K562 (cell line): Measurements from ENCODE around the gene FGGY. TPM values are rescaled to one million over a fixed set of nuclear protein-coding genes. Genes with fewer than 3 reads are reported as not detected.

Source experiments
- ATAC-seq: fragments of 200-7000 bp; cut with Tn5 transposase; 3 replicates; pipeline ENCODE4 v1.9.1; 2020; ENCODE audit warnings: moderate library complexity
- BruUV-seq: library from RNA; stranded (reverse); fragments of 400-500 nt; replicated peaks from 2 replicates; lab custom pipeline; 2021; lab: Mats Ljungman, UMichigan
- CTCF ChIA-PET: fragments of 300-600 bp; formaldehyde crosslinking; extraction: SDS; loops from one replicate; lab custom pipeline; 2021; ENCODE audit warnings: low intra/inter-chr PET ratio; lab: Yijun Ruan, JAX
- POLR2A ChIA-PET: fragments of 300-600, 350-650 bp; sonication (Branson Sonifier 250); formaldehyde crosslinking; extraction: SDS; loops from one replicate; lab custom pipeline; 2021; ENCODE audit warnings: antibody characterized with exemption, inconsistent platforms; lab: Yijun Ruan, JAX
- DNase-seq, 4 experiments: peaks; one replicate each; pipeline versions ENCODE4 v3.0.0 to v3.0.0-alpha.2; 2011 to 2018; ENCODE audit warnings: low spot score in 3 of 4, mixed read lengths in 3 of 4; ENCODE audit errors: extremely low read depth in 1 of 4
- FAIRE-seq: peaks from 2 replicates; lab custom pipeline; 2011; peaks lifted over from hg19 to GRCh38; lab: Jason Lieb, UNC
- H2AFZ ChIP-seq: 2 replicates; pipeline ENCODE4 v1.6.0; 2011; ENCODE audit warnings: low read depth, low read length, control low read depth, inconsistent platforms
- H3K27ac ChIP-seq: fragments of 200-600 bp; 3 replicates; pipeline ENCODE4 v1.8.0; 2011; ENCODE audit warnings: low read depth, mild to moderate bottlenecking, control low read depth, inconsistent platforms, low read length, moderate library complexity, mixed read lengths; ENCODE audit errors: extremely low read depth
- H3K27me3 ChIP-seq, 2 experiments: fragments of 300-600 bp in 1 of 2; 2 replicates in 1 of 2; 3 replicates in 1 of 2; pipeline versions ENCODE4 v1.6.0 to v1.8.0; 2011; ENCODE audit warnings: inconsistent platforms in 2 of 2, low read length in 2 of 2, mild to moderate bottlenecking in 1 of 2, mixed read lengths in 1 of 2, moderate library complexity in 1 of 2; ENCODE audit not compliant: control insufficient read depth in 2 of 2, insufficient read depth in 2 of 2
- H3K36me3 ChIP-seq: fragments of 300-600 bp; 3 replicates; pipeline ENCODE4 v1.8.0; 2011; ENCODE audit warnings: mild to moderate bottlenecking, low read length, inconsistent platforms; ENCODE audit not compliant: control insufficient read depth, insufficient read depth
- H3K4me1 ChIP-seq, 2 experiments: fragments of 200-600 bp in 1 of 2; replicated peaks in 1 of 2; 2 replicates in 1 of 2; 3 replicates in 1 of 2; pipeline versions ENCODE4 v1.5.1 to v1.8.0; 2011; ENCODE audit warnings: inconsistent platforms in 2 of 2, low read length in 2 of 2, mild to moderate bottlenecking in 1 of 2, mixed read lengths in 1 of 2, moderate library complexity in 1 of 2; ENCODE audit not compliant: control insufficient read depth in 2 of 2, insufficient read depth in 2 of 2
- H3K4me2 ChIP-seq: 2 replicates; pipeline ENCODE4 v1.6.1; 2011; ENCODE audit warnings: low read length, control low read depth, inconsistent platforms, mixed read lengths; ENCODE audit not compliant: insufficient read depth
- H3K4me3 ChIP-seq: fragments of 200-600 bp; sonication (generic), shearing (Covaris generic); 2 replicates; pipeline ENCODE4 v1.5.1; 2016; ENCODE audit warnings: control low read depth, inconsistent platforms
- H3K79me2 ChIP-seq: fragments of 200-600 bp; 3 replicates; pipeline ENCODE4 v1.8.0; 2011; ENCODE audit warnings: low read length, inconsistent platforms; ENCODE audit not compliant: control insufficient read depth, insufficient read depth
- H3K9ac ChIP-seq, 2 experiments: 2 replicates each; pipeline versions ENCODE4 v1.6.0 to v1.6.1; 2011; ENCODE audit warnings: low read depth in 2 of 2, low read length in 2 of 2, control low read depth in 1 of 2, inconsistent platforms in 1 of 2, mild to moderate bottlenecking in 1 of 2, mixed read lengths in 1 of 2; ENCODE audit not compliant: insufficient read depth in 1 of 2
- H3K9me1 ChIP-seq: one replicate; pipeline ENCODE4 v1.6.0; 2011; ENCODE audit warnings: inconsistent platforms, mild to moderate bottlenecking, low read length, moderate library complexity; ENCODE audit not compliant: control insufficient read depth, insufficient read depth
- H3K9me3 ChIP-seq: replicated peaks from 2 replicates; pipeline ENCODE4 v1.5.1; 2011; ENCODE audit warnings: low read depth, low read length, inconsistent platforms; ENCODE audit not compliant: control insufficient read depth, insufficient read depth
- H4K20me1 ChIP-seq: replicated peaks from 2 replicates; pipeline ENCODE4 v1.6.1; 2011; ENCODE audit warnings: low read length, inconsistent platforms, mixed read lengths; ENCODE audit not compliant: control insufficient read depth, insufficient read depth
- ASH1L ChIP-seq: fragments of 450-650 bp; IDR thresholded peaks from 2 replicates; pipeline ENCODE4 v1.6.1; 2018; ENCODE audit warnings: borderline replicate concordance, mild to moderate bottlenecking, low read depth; ENCODE audit not compliant: partially characterized antibody
- KDM2B ChIP-seq: fragments of 250-450 bp; sonication (Bioruptor Pico); IDR thresholded peaks from 2 replicates; pipeline ENCODE4 v1.8.0; 2021; ENCODE audit warnings: mild to moderate bottlenecking, moderate library complexity
- TAL1 ChIP-seq: fragments of 450-650 bp; IDR thresholded peaks from 2 replicates; pipeline ENCODE4 v1.6.1; 2016; ENCODE audit warnings: mild to moderate bottlenecking
- ZNF431 ChIP-seq: sonication (generic); formaldehyde crosslinking; IDR thresholded peaks from 2 replicates; pipeline ENCODE4 v1.8.0; 2022; ENCODE audit warnings: mild to moderate bottlenecking, missing genetic modification reagents
- WGBS: fragments of 100-300 bp; shearing (Covaris generic); methylation state at CpG from one replicate; pipeline ENCODE4 v1.1.6; 2016; ENCODE audit warnings: low coverage, mixed read lengths; ENCODE audit not compliant: insufficient coverage; ENCODE audit errors: missing lambda C conversion rate; 5-methylcytosine and 5-hydroxymethylcytosine counted together
- in situ Hi-C: fragments of 300-500 bp; cut with MboI; formaldehyde crosslinking; loops from 4 replicates; pipeline ENCODE4 v1.15.0; 2018; ENCODE audit warnings: inconsistent platforms, mixed read lengths
- intact Hi-C: fragments of 100-400 bp; cut with micrococcal nuclease; formaldehyde crosslinking; loops from 2 replicates; pipeline ENCODE4 v1.14.2; 2022
- polyA plus RNA-seq, 8 experiments: library from polyadenylated mRNA; depleted of rRNA in 4 of 8; stranded (reverse) in 5 of 8; unstranded in 3 of 8; fragments of >200 nt; fragmentation: Nextera tagmentation in 2 of 8; fragmentation: Illumina TruSeq in 1 of 8; extraction: Ambion mirVana in 2 of 8; extraction: Trizol in 1 of 8; gene quantifications; 2 replicates each; pipeline versions ENCODE4 v1.2.1 to v1.2.3, GENCODE V29; 2011 to 2014; ENCODE audit warnings: inconsistent platforms in 1 of 8, missing spikeins in 1 of 8
- total RNA-seq, 7 experiments: library from RNA; depleted of rRNA in 6 of 7; stranded (reverse); fragments of >200 nt in 6 of 7; fragmentation: Illumina TruSeq in 2 of 7; extraction: Trizol in 2 of 7; gene quantifications; 2 replicates each; pipeline versions ENCODE4 v1.2.1 to v1.2.3, GENCODE V29; 2011 to 2021; ENCODE audit warnings: low replicate concordance in 1 of 7
- TF ChIP-seq, protein P1 (sequence below): fragments of 250-450 bp; sonication (Bioruptor Pico); IDR thresholded peaks from 2 replicates; pipeline ENCODE4 v1.4.0; 2020; ENCODE audit warnings: mild to moderate bottlenecking
- TF ChIP-seq, protein P2 (sequence below): fragments of 250-450 bp; sonication (Bioruptor Pico); IDR thresholded peaks from 2 replicates; pipeline ENCODE4 v1.5.1; 2021; ENCODE audit warnings: mild to moderate bottlenecking
- TF ChIP-seq, protein P3 (sequence below): sonication (generic); formaldehyde crosslinking; IDR thresholded peaks from 2 replicates; pipeline ENCODE4 v1.8.0; 2022; ENCODE audit warnings: mild to moderate bottlenecking, missing genetic modification reagents, borderline replicate concordance
- TF ChIP-seq, protein P4 (sequence below): fragments of 450-650 bp; IDR thresholded peaks from 2 replicates; pipeline ENCODE4 v1.6.1; 2016; ENCODE audit warnings: mild to moderate bottlenecking

Gene FGGY
- total and polyA plus RNA-seq, 9 of the 15 experiments (the other 6 are each of a cell fraction or from before 2014, with no cell fraction given): 9.7 to 19.2 (median 12.6) TPM

DNA sequence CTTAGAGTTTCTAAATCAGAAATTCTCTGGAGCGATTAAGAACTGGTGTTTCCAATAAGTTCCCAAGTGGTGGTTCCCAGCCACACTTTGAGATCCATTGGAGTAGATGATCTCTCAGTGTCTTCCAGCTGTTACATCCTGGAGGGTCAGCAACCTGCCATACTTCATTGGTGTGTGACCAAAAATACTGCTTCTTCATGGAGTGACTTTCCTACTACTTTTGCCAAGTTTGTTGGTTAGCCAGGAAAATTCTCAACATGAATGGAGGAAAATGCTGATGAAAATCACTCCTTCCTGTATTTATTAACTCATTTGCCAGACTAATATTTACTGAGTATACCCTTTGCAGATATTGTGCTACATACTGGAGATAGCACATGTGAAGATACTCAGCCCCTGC is 186.1 kb downstream of the FGGY start:
- POLR2A ChIA-PET: no interaction called here
- Histone ChIP-seq H2AFZ (no peak overlapping the region), H3K27ac (no peak overlapping the region), H3K79me2 (no peaks in the 10 kb centered on the region), H3K4me3 (no peak overlapping the region), H3K9me3 (no peaks in the 10 kb centered on the region), H3K9me1 (no peaks in the 10 kb centered on the region), H4K20me1 (no peaks in the 10 kb centered on the region), H3K4me1 (peaks cover 0 to 6% of the 10 kb centered on the region in 2 experiments; a peak in 2 of 5 replicates), H3K27me3 (no peaks in the 10 kb centered on the region), H3K4me2 (no peak overlapping the region), H3K36me3 (no peaks in the 10 kb centered on the region), H3K9ac (no peak overlapping the region)
- DNase-seq (no peak), FAIRE-seq (no peak), ATAC-seq (no peak)
- 26% methylated on average over 1 of the region's 1 CpG for WGBS
- in situ Hi-C loops: no loop called here
- intact Hi-C loops: no loop called here
- CTCF ChIA-PET: no interaction called here
- TF ChIP-seq TAL1 (no peak), KDM2B (CRISPR knock-in tag) (no peak), ZNF431 (CRISPR knock-in tag) (no peak), ASH1L (no peak)
- TF ChIP-seq, protein P1, sequence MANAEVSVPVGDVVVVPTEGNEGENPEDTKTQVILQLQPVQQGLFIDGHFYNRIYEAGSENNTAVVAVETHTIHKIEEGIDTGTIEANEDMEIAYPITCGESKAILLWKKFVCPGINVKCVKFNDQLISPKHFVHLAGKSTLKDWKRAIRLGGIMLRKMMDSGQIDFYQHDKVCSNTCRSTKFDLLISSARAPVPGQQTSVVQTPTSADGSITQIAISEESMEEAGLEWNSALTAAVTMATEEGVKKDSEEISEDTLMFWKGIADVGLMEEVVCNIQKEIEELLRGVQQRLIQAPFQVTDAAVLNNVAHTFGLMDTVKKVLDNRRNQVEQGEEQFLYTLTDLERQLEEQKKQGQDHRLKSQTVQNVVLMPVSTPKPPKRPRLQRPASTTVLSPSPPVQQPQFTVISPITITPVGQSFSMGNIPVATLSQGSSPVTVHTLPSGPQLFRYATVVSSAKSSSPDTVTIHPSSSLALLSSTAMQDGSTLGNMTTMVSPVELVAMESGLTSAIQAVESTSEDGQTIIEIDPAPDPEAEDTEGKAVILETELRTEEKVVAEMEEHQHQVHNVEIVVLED (CRISPR knock-in tag): no peak
- TF ChIP-seq, protein P2, sequence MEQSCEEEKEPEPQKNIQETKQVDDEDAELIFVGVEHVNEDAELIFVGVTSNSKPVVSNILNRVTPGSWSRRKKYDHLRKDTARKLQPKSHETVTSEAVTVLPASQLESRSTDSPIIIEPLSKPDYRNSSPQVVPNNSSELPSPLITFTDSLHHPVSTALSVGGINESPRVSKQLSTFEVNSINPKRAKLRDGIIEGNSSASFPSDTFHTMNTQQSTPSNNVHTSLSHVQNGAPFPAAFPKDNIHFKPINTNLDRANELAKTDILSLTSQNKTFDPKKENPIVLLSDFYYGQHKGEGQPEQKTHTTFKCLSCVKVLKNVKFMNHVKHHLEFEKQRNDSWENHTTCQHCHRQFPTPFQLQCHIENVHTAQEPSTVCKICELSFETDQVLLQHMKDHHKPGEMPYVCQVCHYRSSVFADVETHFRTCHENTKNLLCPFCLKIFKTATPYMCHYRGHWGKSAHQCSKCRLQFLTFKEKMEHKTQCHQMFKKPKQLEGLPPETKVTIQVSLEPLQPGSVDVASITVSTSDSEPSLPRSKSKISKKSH (CRISPR knock-in tag): no peak
- TF ChIP-seq, protein P3, sequence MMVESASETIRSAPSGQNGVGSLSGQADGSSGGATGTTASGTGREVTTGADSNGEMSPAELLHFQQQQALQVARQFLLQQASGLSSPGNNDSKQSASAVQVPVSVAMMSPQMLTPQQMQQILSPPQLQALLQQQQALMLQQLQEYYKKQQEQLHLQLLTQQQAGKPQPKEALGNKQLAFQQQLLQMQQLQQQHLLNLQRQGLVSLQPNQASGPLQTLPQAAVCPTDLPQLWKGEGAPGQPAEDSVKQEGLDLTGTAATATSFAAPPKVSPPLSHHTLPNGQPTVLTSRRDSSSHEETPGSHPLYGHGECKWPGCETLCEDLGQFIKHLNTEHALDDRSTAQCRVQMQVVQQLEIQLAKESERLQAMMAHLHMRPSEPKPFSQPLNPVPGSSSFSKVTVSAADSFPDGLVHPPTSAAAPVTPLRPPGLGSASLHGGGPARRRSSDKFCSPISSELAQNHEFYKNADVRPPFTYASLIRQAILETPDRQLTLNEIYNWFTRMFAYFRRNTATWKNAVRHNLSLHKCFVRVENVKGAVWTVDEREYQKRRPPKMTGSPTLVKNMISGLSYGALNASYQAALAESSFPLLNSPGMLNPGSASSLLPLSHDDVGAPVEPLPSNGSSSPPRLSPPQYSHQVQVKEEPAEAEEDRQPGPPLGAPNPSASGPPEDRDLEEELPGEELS (CRISPR knock-in tag): no peak
- TF ChIP-seq, protein P4, sequence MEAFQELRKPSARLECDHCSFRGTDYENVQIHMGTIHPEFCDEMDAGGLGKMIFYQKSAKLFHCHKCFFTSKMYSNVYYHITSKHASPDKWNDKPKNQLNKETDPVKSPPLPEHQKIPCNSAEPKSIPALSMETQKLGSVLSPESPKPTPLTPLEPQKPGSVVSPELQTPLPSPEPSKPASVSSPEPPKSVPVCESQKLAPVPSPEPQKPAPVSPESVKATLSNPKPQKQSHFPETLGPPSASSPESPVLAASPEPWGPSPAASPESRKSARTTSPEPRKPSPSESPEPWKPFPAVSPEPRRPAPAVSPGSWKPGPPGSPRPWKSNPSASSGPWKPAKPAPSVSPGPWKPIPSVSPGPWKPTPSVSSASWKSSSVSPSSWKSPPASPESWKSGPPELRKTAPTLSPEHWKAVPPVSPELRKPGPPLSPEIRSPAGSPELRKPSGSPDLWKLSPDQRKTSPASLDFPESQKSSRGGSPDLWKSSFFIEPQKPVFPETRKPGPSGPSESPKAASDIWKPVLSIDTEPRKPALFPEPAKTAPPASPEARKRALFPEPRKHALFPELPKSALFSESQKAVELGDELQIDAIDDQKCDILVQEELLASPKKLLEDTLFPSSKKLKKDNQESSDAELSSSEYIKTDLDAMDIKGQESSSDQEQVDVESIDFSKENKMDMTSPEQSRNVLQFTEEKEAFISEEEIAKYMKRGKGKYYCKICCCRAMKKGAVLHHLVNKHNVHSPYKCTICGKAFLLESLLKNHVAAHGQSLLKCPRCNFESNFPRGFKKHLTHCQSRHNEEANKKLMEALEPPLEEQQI: no peak
- BruUV-seq: no TSS peak
